GM12878 (cell line): Measurements from ENCODE around the gene IVD.

Experiments
- BACH1 ChIP-seq: fragments of 450-650 bp; IDR thresholded peaks from 2 replicates; pipeline ENCODE4 v1.6.1; 2017; ENCODE audit warnings: mild to moderate bottlenecking, borderline replicate concordance
- BCLAF1 ChIP-seq: fragments of 450-650 bp; IDR thresholded peaks from 2 replicates; pipeline ENCODE4 v1.6.1; 2017; ENCODE audit warnings: antibody characterized with exemption, mild to moderate bottlenecking, moderate library complexity
- CEBPB ChIP-seq, 2 experiments: fragments of 150-350 bp in 1 of 2; IDR thresholded peaks; 2 replicates each; pipeline ENCODE4 v1.6.1; 2012 to 2014; ENCODE audit warnings: low read depth in 2 of 2, low read length in 2 of 2, borderline replicate concordance in 1 of 2, inconsistent platforms in 1 of 2
- CTCF ChIP-seq, 3 experiments: IDR thresholded peaks in 2 of 3; conservative IDR thresholded peaks in 1 of 3; 2 replicates each; pipeline ENCODE4 v1.5.1; 2011; ENCODE audit warnings: low read depth in 3 of 3, low read length in 3 of 3, mild to moderate bottlenecking in 3 of 3, control low read depth in 2 of 3, moderate library complexity in 2 of 3, inconsistent platforms in 1 of 3, mixed read lengths in 1 of 3; ENCODE audit not compliant: control insufficient read depth in 2 of 3, insufficient read depth in 1 of 3; ENCODE audit errors: extremely low read depth in 1 of 3
- EP300 ChIP-seq, 2 experiments: fragments of 150-350 bp in 1 of 2; IDR thresholded peaks; 2 replicates each; pipeline ENCODE4 v1.6.1; 2011 to 2012; ENCODE audit warnings: low read depth in 2 of 2, low read length in 2 of 2, borderline replicate concordance in 1 of 2, improper control_type of control experiment in 1 of 2, inconsistent platforms in 1 of 2; ENCODE audit not compliant: control insufficient read depth in 1 of 2
- EZH2 ChIP-seq: IDR thresholded peaks from 2 replicates; pipeline ENCODE4 v1.6.1; 2012; ENCODE audit warnings: low read depth, mild to moderate bottlenecking, control low read depth, inconsistent platforms, low read length, borderline replicate concordance; ENCODE audit not compliant: control insufficient read depth
- GABPA ChIP-seq: IDR thresholded peaks from 2 replicates; pipeline ENCODE4 v1.6.1; 2014; ENCODE audit warnings: antibody characterized with exemption, low read depth, mild to moderate bottlenecking, inconsistent platforms
- POLR2AphosphoS5 ChIP-seq: IDR thresholded peaks from 2 replicates; pipeline ENCODE4 v1.6.1; 2011; ENCODE audit warnings: mild to moderate bottlenecking, low read length, inconsistent platforms
- RBBP5 ChIP-seq: fragments of 200-600 bp; sonication (generic); conservative IDR thresholded peaks from 2 replicates; pipeline ENCODE4 v1.6.1; 2016
- REST ChIP-seq: IDR thresholded peaks from 2 replicates; pipeline ENCODE4 v1.6.1; 2012; ENCODE audit warnings: mild to moderate bottlenecking, low read depth, low read length
- SUPT20H ChIP-seq: IDR thresholded peaks from 2 replicates; pipeline ENCODE4 v1.6.1; 2011; ENCODE audit warnings: low read depth, mild to moderate bottlenecking, low read length, moderate library complexity, borderline replicate concordance; ENCODE audit not compliant: control insufficient read depth
- TCF12 ChIP-seq: IDR thresholded peaks from 2 replicates; pipeline ENCODE4 v1.6.1; 2011; ENCODE audit warnings: low read depth, mild to moderate bottlenecking, low read length
- YY1 ChIP-seq: IDR thresholded peaks from 2 replicates; pipeline ENCODE4 v1.6.1; 2011; ENCODE audit warnings: low read depth, mild to moderate bottlenecking, low read length

GRCh38 chr15:40367371-40367685 is 38.3 kb upstream of the IVD start:
- no peak for TF ChIP-seq POLR2AphosphoS5
- TF ChIP-seq BACH1, result no peak
- TF ChIP-seq EP300 (IDR thresholded peaks at IDR 0.05; ENCODE audit: borderline replicate concordance in 1 of 2, control insufficient read depth in 1 of 2, low read depth in 2 of 2, low read length in 2 of 2), result no peak
- TF ChIP-seq TCF12, result no peak
- TF ChIP-seq EZH2, result no peak
- TF ChIP-seq REST, result no peak
- TF ChIP-seq CTCF (IDR thresholded peaks at IDR 0.05 in 2 of 3, conservative IDR thresholded peaks at IDR 0.05 in 1 of 3; ENCODE audit: control insufficient read depth in 2 of 3, extremely low read depth in 1 of 3, insufficient read depth in 1 of 3, low read depth in 3 of 3, low read length in 3 of 3), result no peak
- TF ChIP-seq YY1, result no peak
- TF ChIP-seq BCLAF1, result no peak
- TF ChIP-seq GABPA, result no peak
- no peak for TF ChIP-seq SUPT20H
- TF ChIP-seq CEBPB (IDR thresholded peaks at IDR 0.05; ENCODE audit: borderline replicate concordance in 1 of 2, low read depth in 2 of 2, low read length in 2 of 2), result no peak
- TF ChIP-seq RBBP5, result no peak
